Measurements from ENCODE around the gene SRRD.

Gene SRRD

GRCh38 chr22:26502688-26503561 lies 19.2 kb downstream of the SRRD start:
- peak; percentile 67 for TF ChIP-seq CTCF (IDR thresholded peaks at IDR 0.05; ENCODE audit: low read depth, low read length, missing control alignments)
- H3K4me3 ChIP-seq (ENCODE audit: low read depth, low read length), result no peak overlapping the region
- DNase-seq (ENCODE audit: low read depth), result peak; percentile 26

DNA sequence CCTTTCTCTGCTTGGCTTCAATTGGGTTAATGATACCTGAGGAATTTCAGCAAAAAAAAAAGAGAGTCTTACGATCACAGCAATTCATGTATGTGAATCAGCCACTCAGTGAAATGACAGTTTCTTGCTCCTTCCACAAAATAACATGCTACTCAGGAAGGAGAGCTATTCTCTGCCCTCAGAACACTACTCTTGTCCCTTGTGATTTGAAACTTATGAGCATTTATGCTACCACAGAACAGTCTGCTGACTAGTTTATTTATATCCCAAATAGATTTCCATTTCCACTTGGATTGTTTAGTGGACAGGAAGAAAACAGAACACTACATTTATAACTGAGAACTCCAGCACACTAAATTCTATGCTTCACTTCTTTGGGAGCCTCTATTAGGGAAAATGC lies 20.1 kb downstream of the SRRD start:
- H3K4me3 ChIP-seq (ENCODE audit: low read depth, low read length), result no peak overlapping the region
- DNase-seq (ENCODE audit: low read depth), result no peak
- no peak for TF ChIP-seq CTCF (IDR thresholded peaks at IDR 0.05; ENCODE audit: low read depth, low read length, missing control alignments)

GRCh38 chr22:26508148-26508547 lies 24.5 kb downstream of the SRRD start:
- no peak for DNase-seq (ENCODE audit: low read depth)
- no peak for TF ChIP-seq CTCF (IDR thresholded peaks at IDR 0.05; ENCODE audit: low read depth, low read length, missing control alignments)
- no peak overlapping the region for H3K4me3 ChIP-seq (ENCODE audit: low read depth, low read length)

GRCh38 chr22:26512149-26512793 lies 28.6 kb downstream of the SRRD start, which contains the start of gene TFIP11:
TFIP11 (minus strand) TSS chr22:26512473; CDS start chr22:26510272, 2,201 bp downstream.
- TF ChIP-seq CTCF (IDR thresholded peaks at IDR 0.05; ENCODE audit: low read depth, low read length, missing control alignments), result no peak
- peak; percentile 61 for DNase-seq (ENCODE audit: low read depth)
- H3K4me3 ChIP-seq (ENCODE audit: low read depth, low read length), result peak within 1 kb of the TSS; percentile 94

DNA sequence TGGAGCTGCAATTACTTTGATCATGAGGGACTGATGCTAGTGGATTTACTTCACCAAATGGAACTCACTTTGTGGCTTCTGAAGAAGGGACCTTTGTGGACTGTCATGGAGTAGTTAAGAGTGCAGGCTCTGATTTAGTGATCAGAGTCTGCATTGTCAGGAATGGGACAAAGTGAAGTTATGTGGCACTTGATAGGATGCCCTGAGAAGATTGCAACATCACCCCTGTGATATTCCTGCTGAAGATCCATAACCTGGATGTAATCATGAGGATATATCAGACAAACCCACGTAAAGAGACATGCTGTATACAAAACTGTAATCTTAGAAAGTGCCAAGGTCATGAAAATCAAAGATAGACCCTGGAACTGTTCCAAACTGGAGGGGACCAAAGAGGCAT lies 30.2 kb downstream of the SRRD start:
- no peak for DNase-seq (ENCODE audit: low read depth)
- TF ChIP-seq CTCF (IDR thresholded peaks at IDR 0.05; ENCODE audit: low read depth, low read length, missing control alignments), result no peak
- H3K4me3 ChIP-seq (ENCODE audit: low read depth, low read length), result no peak overlapping the region

GRCh38 chr22:26514419-26515161 lies 30.9 kb downstream of the SRRD start:
- no peak for DNase-seq (ENCODE audit: low read depth)
- no peak overlapping the region for H3K4me3 ChIP-seq (ENCODE audit: low read depth, low read length)
- TF ChIP-seq CTCF (IDR thresholded peaks at IDR 0.05; ENCODE audit: low read depth, low read length, missing control alignments), result no peak
